ENCODE results near the gene ROBO2. TPM values are rescaled to one million over a fixed set of nuclear protein-coding genes. Genes with fewer than 3 reads are reported as not detected.

Gene ROBO2
- total RNA-seq, 1 experiment from 2014 or later = 0.07 TPM

- DNase-seq = no peak
- no peaks in the 10 kb centered on the region for H3K36me3 ChIP-seq
- peaks cover 14% of the 10 kb centered on the region for H3K27me3 ChIP-seq
- H3K4me3 ChIP-seq = no peak overlapping the region
- H3K9me3 ChIP-seq = no peaks in the 10 kb centered on the region
Observed at GRCh38 chr3:77042882-77043281, 3.0 kb downstream of the ROBO2 start.

GRCh38 chr3:77045686-77046085, 5.8 kb downstream of the ROBO2 start:
- peaks cover 2% of the 10 kb centered on the region; the same call in 1 of the 2 replicates for H3K27me3 ChIP-seq
- no peaks in the 10 kb centered on the region for H3K36me3 ChIP-seq

GRCh38 chr3:77048186-77048585, 8.3 kb downstream of the ROBO2 start:
- DNase-seq = no peak
- H3K27me3 ChIP-seq = no peaks in the 10 kb centered on the region
- H3K4me3 ChIP-seq = no peak overlapping the region
- no peaks in the 10 kb centered on the region for H3K9me3 ChIP-seq
- H3K36me3 ChIP-seq = no peaks in the 10 kb centered on the region

More at GRCh38 chr3:77045686-77046085, 5.8 kb downstream of the ROBO2 start:
- H3K9me3 ChIP-seq = no peaks in the 10 kb centered on the region
- no peak overlapping the region for H3K4me3 ChIP-seq
- no peak for DNase-seq

DNA sequence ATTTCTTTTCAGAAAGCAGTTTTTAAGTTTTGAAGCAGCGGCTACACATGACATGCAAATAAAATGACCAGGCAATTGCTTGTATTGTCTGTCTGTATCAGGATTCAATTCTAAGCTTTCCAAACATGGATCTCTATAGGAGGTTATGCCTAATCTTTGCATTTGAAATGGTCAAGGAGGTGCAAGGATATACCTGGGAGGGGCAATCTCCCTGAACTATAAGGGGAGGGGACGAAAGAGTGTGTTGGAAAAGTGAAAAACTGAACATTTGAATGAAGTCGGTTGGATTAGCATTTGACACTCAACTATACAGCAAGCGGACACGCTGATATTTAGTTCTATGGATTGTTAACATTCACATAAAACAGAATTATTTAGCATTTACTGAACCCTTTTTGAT, 11.7 kb downstream of the ROBO2 start:
- DNase-seq = no peak
- Histone ChIP-seq H3K36me3 (no peaks in the 10 kb centered on the region), H3K27me3 (no peaks in the 10 kb centered on the region)

DNA sequence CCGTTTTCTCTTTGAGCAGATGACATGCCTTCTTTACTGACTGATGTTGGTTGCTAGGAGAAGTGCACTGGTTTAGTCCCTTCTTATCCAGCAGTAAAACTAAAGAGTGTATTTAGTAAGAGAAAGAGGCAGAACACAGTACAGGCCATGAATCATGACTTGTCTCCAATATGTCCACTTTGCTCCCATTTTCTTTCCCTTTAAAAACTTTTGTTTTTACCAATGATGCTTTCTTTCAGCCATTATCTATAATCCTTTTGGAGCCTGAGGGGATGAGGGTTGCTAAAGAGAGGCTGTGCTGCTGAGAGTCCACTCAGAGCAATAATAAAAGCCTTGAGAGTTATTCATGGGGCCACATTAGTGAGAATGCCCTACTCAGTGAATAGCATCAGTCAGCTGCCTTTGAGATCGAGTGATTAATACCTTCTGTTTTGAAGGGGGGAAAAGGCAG, 12.2 kb downstream of the ROBO2 start:
- Histone ChIP-seq H3K36me3 (no peaks in the 10 kb centered on the region), H3K4me3 (no peak overlapping the region), H3K27me3 (no peaks in the 10 kb centered on the region), H3K9me3 (no peaks in the 10 kb centered on the region)
- no peak for DNase-seq

More for the DNA sequence above, 11.7 kb downstream of the ROBO2 start:
- Histone ChIP-seq H3K4me3 (no peak overlapping the region), H3K9me3 (no peaks in the 10 kb centered on the region)

GRCh38 chr3:77052733-77053670, 13.1 kb downstream of the ROBO2 start:
- no peaks in the 10 kb centered on the region for H3K9me3 ChIP-seq
- H3K27me3 ChIP-seq = no peaks in the 10 kb centered on the region
- H3K36me3 ChIP-seq = no peaks in the 10 kb centered on the region
- no peak for DNase-seq
- H3K4me3 ChIP-seq = no peak overlapping the region

DNA sequence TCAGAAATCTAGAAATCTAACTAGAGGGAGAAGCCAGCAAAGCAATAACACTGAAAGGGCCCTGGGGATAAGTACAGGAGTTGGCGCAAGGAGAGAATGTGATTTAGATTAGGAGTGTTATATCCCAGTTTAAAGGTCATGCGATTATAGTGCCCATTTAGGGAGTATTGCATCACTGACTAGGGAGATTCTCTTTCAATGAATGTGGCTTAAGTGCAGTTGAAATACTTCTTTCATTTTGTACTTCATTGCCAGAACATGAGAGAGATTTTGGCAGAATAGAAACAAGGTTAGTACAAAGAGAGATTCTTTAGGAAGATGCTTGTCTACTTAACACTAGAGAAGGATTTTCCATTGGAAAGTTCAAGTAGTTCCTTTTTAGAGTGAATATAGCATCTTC, 13.9 kb downstream of the ROBO2 start:
- Histone ChIP-seq H3K27me3 (no peaks in the 10 kb centered on the region), H3K4me3 (no peak overlapping the region), H3K9me3 (no peaks in the 10 kb centered on the region), H3K36me3 (no peaks in the 10 kb centered on the region)
- no peak for DNase-seq

DNA sequence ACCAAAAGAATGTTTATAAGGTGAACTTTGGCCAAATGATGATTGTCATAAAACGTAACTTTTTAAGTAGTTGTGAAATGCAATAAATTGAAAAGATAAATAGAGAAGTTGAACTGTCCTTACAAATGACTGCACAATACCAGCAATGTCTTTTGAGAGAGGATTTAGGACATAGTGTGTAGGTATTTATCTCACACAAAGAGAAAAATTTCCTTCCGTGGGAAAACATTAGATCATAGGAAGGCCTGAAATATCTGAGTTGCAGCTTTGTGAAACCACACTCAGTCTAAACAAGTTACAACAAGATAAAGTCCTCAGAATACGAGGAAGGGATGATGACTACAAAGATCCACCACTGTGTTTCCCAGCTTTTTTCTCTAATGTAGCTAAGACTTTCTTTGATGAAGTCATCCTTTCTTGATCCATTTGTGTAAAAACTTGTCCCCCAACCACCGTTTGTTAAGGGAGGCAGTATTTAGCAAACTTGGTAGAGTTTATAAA, 16.0 kb downstream of the ROBO2 start:
- Histone ChIP-seq H3K9me3 (no peaks in the 10 kb centered on the region), H3K4me3 (no peak overlapping the region), H3K36me3 (no peaks in the 10 kb centered on the region), H3K27me3 (no peaks in the 10 kb centered on the region)
- DNase-seq = no peak

- DNase-seq = no peak
- no peak overlapping the region for H3K4me3 ChIP-seq
- no peaks in the 10 kb centered on the region for H3K27me3 ChIP-seq
- no peaks in the 10 kb centered on the region for H3K36me3 ChIP-seq
- no peaks in the 10 kb centered on the region for H3K9me3 ChIP-seq
Observed at GRCh38 chr3:77059354-77059753, 19.5 kb downstream of the ROBO2 start.

GRCh38 chr3:77063423-77063822, 23.5 kb downstream of the ROBO2 start:
- Histone ChIP-seq H3K27me3 (no peaks in the 10 kb centered on the region), H3K4me3 (no peak overlapping the region), H3K36me3 (no peaks in the 10 kb centered on the region), H3K9me3 (no peaks in the 10 kb centered on the region)
- DNase-seq = no peak

GRCh38 chr3:77065750-77066149, 25.9 kb downstream of the ROBO2 start:
- H3K4me3 ChIP-seq = no peak overlapping the region
- H3K9me3 ChIP-seq = no peaks in the 10 kb centered on the region
- DNase-seq = no peak
- H3K27me3 ChIP-seq = no peaks in the 10 kb centered on the region
- H3K36me3 ChIP-seq = no peaks in the 10 kb centered on the region

GRCh38 chr3:77066829-77067228, 26.9 kb downstream of the ROBO2 start:
- H3K36me3 ChIP-seq = no peaks in the 10 kb centered on the region
- no peaks in the 10 kb centered on the region for H3K9me3 ChIP-seq
- DNase-seq = no peak
- H3K27me3 ChIP-seq = no peaks in the 10 kb centered on the region
- H3K4me3 ChIP-seq = no peak overlapping the region

- H3K9me3 ChIP-seq = no peaks in the 10 kb centered on the region
- no peaks in the 10 kb centered on the region for H3K36me3 ChIP-seq
- DNase-seq = no peak
- H3K4me3 ChIP-seq = no peak overlapping the region
- no peaks in the 10 kb centered on the region for H3K27me3 ChIP-seq
Observed at GRCh38 chr3:77068808-77069207, 28.9 kb downstream of the ROBO2 start.

DNA sequence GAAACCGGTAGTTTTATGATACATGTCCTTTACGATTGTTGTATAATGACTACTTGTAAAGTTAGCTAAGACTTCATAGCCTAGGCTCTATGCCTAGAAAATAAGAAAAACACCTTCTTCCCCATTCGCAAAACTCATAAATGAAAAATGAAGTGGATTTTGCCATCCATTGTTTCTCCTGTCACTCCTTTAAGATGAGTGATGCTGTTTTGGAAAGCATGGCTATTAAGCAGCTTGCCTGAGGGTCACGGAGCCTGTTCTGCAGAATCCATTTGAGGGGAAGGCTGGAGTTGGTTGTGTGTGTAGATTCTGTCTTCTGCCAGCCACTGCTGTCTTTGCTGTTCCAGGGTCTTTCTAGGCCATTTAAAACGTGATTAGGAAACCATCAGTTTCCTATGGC, 31.5 kb downstream of the ROBO2 start:
- H3K36me3 ChIP-seq = no peaks in the 10 kb centered on the region
- H3K9me3 ChIP-seq = no peaks in the 10 kb centered on the region
- H3K4me3 ChIP-seq = no peak overlapping the region
- DNase-seq = no peak
- no peaks in the 10 kb centered on the region for H3K27me3 ChIP-seq

DNA sequence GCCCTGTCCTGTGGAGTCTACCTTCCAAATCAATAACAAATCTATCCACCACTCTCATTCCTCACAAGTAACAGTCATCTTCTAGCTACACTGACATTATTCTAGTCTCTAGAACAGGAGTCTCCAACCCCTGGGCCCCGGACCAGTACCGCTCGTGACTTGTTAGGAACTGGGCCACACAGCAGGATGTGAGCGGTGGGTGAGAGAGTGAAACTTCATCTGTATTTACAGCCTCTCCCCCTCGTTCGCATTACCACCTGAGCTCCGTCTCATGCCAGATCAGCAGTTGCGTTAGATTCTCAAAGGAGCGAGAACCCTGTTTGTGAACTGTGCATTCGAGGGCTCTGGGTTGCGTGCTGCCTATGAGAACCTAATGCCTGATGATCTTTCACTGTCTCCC, 31.9 kb downstream of the ROBO2 start:
- no peaks in the 10 kb centered on the region for H3K27me3 ChIP-seq
- DNase-seq = no peak
- H3K4me3 ChIP-seq = no peak overlapping the region
- H3K9me3 ChIP-seq = no peaks in the 10 kb centered on the region
- no peaks in the 10 kb centered on the region for H3K36me3 ChIP-seq

GRCh38 chr3:77072232-77072631, 32.3 kb downstream of the ROBO2 start:
- H3K4me3 ChIP-seq = no peak overlapping the region
- H3K27me3 ChIP-seq = no peaks in the 10 kb centered on the region
- H3K9me3 ChIP-seq = no peaks in the 10 kb centered on the region
- H3K36me3 ChIP-seq = no peaks in the 10 kb centered on the region
- DNase-seq = no peak

GRCh38 chr3:77078279-77078678, 38.4 kb downstream of the ROBO2 start:
- no peak overlapping the region for H3K4me3 ChIP-seq
- no peaks in the 10 kb centered on the region for H3K27me3 ChIP-seq
- H3K36me3 ChIP-seq = no peaks in the 10 kb centered on the region
- DNase-seq = no peak
- no peaks in the 10 kb centered on the region for H3K9me3 ChIP-seq

Data from MG63 (cell line).